ENCODE measurements around the gene AMPH. TPM values are rescaled to one million over a fixed set of nuclear protein-coding genes. Genes with fewer than 3 reads are reported as not detected.
"Not testable (repeated sequence)": the region's sequence is repeated elsewhere in the genome, so short reads cannot be mapped to it uniquely, and the experiment has no call there.

AMPH gene
- total RNA-seq, 1 experiment from 2014 or later = not detected

DNA sequence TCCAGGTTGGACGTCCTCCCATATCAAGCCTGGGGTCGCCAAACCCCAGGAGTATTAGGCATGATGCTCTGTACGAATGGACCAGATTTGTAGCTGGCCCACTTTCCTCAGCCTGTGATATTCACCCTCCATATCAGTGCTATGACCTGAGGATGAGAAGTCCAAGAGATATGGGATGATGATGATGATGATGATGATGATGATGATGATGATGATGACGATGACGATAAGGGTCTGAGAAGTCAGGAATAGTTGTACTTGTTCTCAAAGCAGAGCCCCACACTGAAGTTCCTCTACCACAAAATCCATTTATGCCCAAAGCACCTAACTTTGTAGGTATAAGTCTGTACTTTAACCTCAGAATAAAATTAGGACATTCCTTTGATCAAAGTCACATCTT is 50.7 kb downstream of the AMPH start:
- Histone ChIP-seq H3K79me2 (ENCODE audit: low read depth) (no peaks in the 10 kb centered on the region), H3K27ac (no peak overlapping the region), H3K4me3 (no peak overlapping the region), H3K4me2 (no peak overlapping the region), H3K9me2 (ENCODE audit: insufficient read depth) (no peaks in the 10 kb centered on the region), H3K36me3 (ENCODE audit: low read depth) (no peaks in the 10 kb centered on the region), H3K4me1 (replicated peaks; ENCODE audit: insufficient read depth) (no peaks in the 10 kb centered on the region), H2AFZ (no peak overlapping the region), H3F3A (ENCODE audit: insufficient read depth, low read depth) (no peaks in the 10 kb centered on the region), H3K27me3 (ENCODE audit: insufficient read depth, low read depth) (peaks cover 32% of the 10 kb centered on the region), H3K9me3 (ENCODE audit: insufficient read depth, low read depth) (0 out of 2 replicates have a peak, but pooled peaks cover under 1% of the 10 kb centered on the region), H4K20me1 (ENCODE audit: insufficient read depth) (no peaks in the 10 kb centered on the region)
- ChIA-PET CTCF (no interaction called here), POLR2A (ENCODE audit: unreplicated experiment) (no interaction called here)
- TF ChIP-seq, protein P1, sequence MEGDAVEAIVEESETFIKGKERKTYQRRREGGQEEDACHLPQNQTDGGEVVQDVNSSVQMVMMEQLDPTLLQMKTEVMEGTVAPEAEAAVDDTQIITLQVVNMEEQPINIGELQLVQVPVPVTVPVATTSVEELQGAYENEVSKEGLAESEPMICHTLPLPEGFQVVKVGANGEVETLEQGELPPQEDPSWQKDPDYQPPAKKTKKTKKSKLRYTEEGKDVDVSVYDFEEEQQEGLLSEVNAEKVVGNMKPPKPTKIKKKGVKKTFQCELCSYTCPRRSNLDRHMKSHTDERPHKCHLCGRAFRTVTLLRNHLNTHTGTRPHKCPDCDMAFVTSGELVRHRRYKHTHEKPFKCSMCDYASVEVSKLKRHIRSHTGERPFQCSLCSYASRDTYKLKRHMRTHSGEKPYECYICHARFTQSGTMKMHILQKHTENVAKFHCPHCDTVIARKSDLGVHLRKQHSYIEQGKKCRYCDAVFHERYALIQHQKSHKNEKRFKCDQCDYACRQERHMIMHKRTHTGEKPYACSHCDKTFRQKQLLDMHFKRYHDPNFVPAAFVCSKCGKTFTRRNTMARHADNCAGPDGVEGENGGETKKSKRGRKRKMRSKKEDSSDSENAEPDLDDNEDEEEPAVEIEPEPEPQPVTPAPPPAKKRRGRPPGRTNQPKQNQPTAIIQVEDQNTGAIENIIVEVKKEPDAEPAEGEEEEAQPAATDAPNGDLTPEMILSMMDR (conservative IDR thresholded peaks at IDR 0.05) = no peak
- TF ChIP-seq EZH2 (IDR thresholded peaks at IDR 0.05; ENCODE audit: low read depth) = no peak
- BruUV-seq (replicated peaks) = no TSS peak
- intact Hi-C loops (cut with micrococcal nuclease; ENCODE audit: unreplicated experiment) = no loop called here
- DNase-seq = no peak

DNA sequence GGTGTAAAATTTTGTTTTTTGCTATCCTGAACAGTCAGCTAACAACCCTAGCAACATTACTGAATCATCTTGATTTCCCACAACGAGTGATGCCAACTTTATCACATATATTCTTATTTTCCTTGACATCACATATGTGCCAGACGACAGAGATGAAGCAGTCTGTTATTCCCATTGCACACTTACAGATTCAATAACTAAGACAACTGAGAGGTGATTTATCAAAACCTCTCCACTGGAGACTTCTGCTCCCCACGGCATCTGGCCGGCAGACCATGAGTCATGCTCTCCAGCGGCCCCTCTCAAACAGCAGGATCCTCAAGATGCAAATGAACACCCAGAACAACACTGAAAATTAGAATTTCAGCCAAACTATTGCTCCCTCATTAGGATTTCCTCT is 57.1 kb downstream of the AMPH start:
- BruUV-seq (replicated peaks) = no TSS peak
- CTCF ChIA-PET = no interaction called here
- Histone ChIP-seq H3K4me3 (no peak overlapping the region), H3K27me3 (ENCODE audit: insufficient read depth, low read depth) (peaks cover 13% of the 10 kb centered on the region; the same call in 1 of the 2 replicates), H4K20me1 (ENCODE audit: insufficient read depth) (no peaks in the 10 kb centered on the region), H3K36me3 (ENCODE audit: low read depth) (no peaks in the 10 kb centered on the region), H3K27ac (no peak overlapping the region), H3K79me2 (ENCODE audit: low read depth) (no peaks in the 10 kb centered on the region), H3F3A (ENCODE audit: insufficient read depth, low read depth) (no peaks in the 10 kb centered on the region), H3K9me2 (ENCODE audit: insufficient read depth) (no peaks in the 10 kb centered on the region; the same call in 1 of the 2 replicates), H3K9me3 (ENCODE audit: insufficient read depth, low read depth) (peaks cover 6% of the 10 kb centered on the region; the same call in 1 of the 2 replicates), H2AFZ (no peak overlapping the region), H3K4me1 (replicated peaks; ENCODE audit: insufficient read depth) (no peaks in the 10 kb centered on the region), H3K4me2 (no peak overlapping the region)
- POLR2A ChIA-PET (ENCODE audit: unreplicated experiment) = no interaction called here
- TF ChIP-seq, protein P1 (conservative IDR thresholded peaks at IDR 0.05) = no peak
- TF ChIP-seq EZH2 (IDR thresholded peaks at IDR 0.05; ENCODE audit: low read depth) = no peak
- intact Hi-C loops (cut with micrococcal nuclease; ENCODE audit: unreplicated experiment) = no loop called here
- peak in 1 of 2 experiments; percentile 11 for DNase-seq

DNA sequence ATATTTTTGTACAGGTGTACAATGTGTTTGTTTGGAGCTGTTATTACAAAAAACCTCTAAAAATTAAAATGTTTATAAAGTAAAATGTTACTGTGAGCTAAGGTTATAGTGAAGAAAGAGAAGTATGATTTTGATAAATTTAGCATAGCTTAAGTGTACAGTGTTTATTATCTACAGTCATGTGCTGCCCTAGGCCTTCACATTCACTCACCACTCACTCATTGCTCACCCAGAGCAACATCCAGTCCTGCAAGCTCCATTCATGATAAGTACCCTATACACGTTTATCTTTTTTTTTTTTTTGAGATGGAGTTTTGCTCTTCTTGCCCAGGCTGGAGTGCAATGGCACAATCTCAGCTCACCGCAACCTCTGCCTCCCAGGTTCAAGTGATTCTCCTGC is 59.6 kb downstream of the AMPH start:
- DNase-seq; H4K20me1 ChIP-seq (ENCODE audit: insufficient read depth); BruUV-seq (replicated peaks); H2AFZ ChIP-seq; H3K4me3 ChIP-seq; H3F3A ChIP-seq (ENCODE audit: insufficient read depth, low read depth); H3K9me3 ChIP-seq (ENCODE audit: insufficient read depth, low read depth); H3K9me2 ChIP-seq (ENCODE audit: insufficient read depth); H3K4me2 ChIP-seq; H3K27me3 ChIP-seq (ENCODE audit: insufficient read depth, low read depth); H3K4me1 ChIP-seq (replicated peaks; ENCODE audit: insufficient read depth); H3K36me3 ChIP-seq (ENCODE audit: low read depth); intact Hi-C loops (cut with micrococcal nuclease; ENCODE audit: unreplicated experiment); H3K27ac ChIP-seq; POLR2A ChIA-PET (ENCODE audit: unreplicated experiment); H3K79me2 ChIP-seq (ENCODE audit: low read depth): not testable (repeated sequence)
- CTCF ChIA-PET = interaction anchor here (0.7 kb wide), 1 partner anchor 435 kb away, joined by 4 read pairs; no protein-coding TSS in a partner anchor

DNA sequence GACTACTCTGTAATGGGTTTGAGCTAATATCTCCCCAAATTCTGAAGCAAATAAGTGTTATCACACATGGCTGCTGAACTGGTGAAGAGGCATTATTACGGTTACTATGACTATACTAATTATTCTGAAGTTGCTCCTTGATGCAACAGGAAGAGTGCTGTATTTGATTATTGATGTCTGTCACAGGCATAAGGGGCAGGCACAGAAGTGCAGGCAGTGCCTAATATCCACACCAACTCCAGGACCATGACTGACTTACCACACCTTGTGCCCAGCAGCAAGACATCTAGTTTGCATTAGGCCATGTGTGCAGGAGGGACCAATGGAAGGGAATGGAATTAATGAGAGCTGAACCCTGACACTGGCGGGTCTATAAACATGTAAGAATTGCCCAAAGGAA is 62.7 kb downstream of the AMPH start:
- Histone ChIP-seq H3K9me3 (ENCODE audit: insufficient read depth, low read depth) (no peaks in the 10 kb centered on the region), H3K36me3 (ENCODE audit: low read depth) (no peaks in the 10 kb centered on the region), H4K20me1 (ENCODE audit: insufficient read depth) (no peaks in the 10 kb centered on the region), H3K27ac (no peak overlapping the region), H3K79me2 (ENCODE audit: low read depth) (no peaks in the 10 kb centered on the region), H3K4me1 (replicated peaks; ENCODE audit: insufficient read depth) (no peaks in the 10 kb centered on the region), H3K27me3 (ENCODE audit: insufficient read depth, low read depth) (no peaks in the 10 kb centered on the region), H3F3A (ENCODE audit: insufficient read depth, low read depth) (no peaks in the 10 kb centered on the region), H3K9me2 (ENCODE audit: insufficient read depth) (peaks cover 5% of the 10 kb centered on the region; the same call in 1 of the 2 replicates), H2AFZ (no peak overlapping the region), H3K4me2 (no peak overlapping the region), H3K4me3 (no peak overlapping the region)
- ChIA-PET POLR2A (ENCODE audit: unreplicated experiment) (no interaction called here), CTCF (no interaction called here)
- TF ChIP-seq EZH2 (IDR thresholded peaks at IDR 0.05; ENCODE audit: low read depth) = no peak
- TF ChIP-seq, protein P1 (conservative IDR thresholded peaks at IDR 0.05) = no peak
- intact Hi-C loops (cut with micrococcal nuclease; ENCODE audit: unreplicated experiment) = no loop called here
- DNase-seq = no peak
- no TSS peak for BruUV-seq (replicated peaks)
